ENCODE measurements around the gene ICA1.
"Not testable (repeated sequence)": the region's sequence is repeated elsewhere in the genome, so short reads cannot be mapped to it uniquely, and the experiment has no call there.

ICA1 gene

DNA sequence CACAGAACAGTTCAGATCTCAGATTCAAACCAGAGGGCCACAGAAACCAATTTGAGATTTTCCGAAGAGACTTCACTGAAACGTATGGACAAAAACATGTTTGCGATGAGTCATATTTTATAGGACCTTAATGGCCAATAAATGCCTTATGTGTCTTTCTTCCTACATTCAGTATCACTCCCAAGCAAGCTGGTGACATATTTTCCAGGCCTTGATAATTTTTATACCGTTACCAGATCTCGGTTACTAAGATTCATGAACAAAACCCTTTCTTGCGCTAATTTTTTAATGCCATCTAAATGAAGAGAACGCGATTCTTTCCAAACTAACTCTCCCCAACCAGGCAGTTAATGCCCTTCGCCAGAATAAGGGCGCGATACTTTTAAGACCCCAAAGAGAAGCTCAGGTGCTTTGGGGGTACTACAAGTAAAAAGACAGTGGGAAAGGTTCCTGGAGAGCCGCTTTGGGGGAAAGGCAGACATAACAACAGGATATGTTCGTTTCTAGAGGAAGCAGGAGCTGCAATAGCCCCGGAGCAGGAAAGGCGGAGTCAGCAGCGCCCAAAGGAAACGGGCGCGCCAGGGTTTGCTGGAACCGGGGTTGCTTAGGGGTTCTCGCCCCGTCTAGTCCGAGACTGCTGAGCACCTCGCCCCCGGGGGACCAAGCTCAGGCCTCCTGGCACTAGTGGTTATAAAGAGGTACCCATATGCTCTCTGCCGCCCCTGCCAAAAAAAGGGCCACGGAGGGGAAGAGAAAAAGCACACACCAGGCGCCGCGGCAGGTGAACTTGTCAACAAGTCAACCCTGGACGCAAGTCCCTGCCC is 884 bp downstream of the ICA1 start:
- DNase-seq = peak; percentile 2 to 25

DNA sequence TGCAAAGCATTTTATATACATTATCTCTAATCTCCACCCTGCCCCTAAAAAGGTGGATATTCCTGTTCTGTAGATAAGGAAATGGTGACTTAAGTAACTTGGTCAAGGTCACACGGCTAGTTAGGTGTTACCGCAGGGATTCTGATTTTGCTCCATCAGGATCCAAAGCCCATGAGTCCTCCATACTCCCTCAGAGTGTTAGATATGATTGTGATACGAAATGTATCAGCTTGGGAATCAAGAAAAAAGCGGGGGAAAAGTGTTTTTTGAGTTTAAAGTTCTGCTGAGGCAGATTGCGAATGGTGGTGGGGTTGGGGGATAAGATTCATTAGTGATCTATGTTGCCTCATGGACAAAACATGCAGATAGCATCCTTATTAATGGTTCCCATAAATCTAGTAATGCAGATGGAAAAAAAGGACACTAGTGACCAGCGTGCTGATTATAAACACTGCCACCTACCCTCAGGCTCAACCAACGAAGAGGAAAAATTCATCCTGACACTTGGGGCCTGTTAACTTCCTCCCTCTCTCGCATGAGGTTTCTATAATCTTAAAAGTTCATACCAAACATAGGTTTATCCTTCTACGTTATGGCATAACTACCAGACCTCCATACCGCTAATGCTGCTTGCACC is 2.3 kb downstream of the ICA1 start:
- no peak for DNase-seq

DNA sequence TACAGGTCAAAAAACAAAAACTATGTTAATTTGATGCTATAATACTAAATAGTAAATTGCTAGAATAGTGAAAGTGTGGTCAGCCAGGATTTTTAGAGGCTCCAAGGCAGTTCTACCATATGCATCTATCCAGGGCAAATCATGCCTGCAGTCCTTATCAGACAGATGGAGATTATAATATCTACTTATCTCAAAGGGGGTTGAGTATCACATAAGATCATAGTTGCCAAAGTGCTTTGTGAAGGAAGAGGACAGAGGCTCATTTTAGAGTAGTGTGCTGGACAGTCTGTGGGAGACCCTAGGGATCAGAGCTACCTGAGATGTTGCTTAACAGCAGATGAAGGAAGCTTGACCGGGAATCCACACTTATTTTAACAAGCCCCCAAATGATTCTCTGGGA is 3.2 kb downstream of the ICA1 start:
- DNase-seq = no peak

DNA sequence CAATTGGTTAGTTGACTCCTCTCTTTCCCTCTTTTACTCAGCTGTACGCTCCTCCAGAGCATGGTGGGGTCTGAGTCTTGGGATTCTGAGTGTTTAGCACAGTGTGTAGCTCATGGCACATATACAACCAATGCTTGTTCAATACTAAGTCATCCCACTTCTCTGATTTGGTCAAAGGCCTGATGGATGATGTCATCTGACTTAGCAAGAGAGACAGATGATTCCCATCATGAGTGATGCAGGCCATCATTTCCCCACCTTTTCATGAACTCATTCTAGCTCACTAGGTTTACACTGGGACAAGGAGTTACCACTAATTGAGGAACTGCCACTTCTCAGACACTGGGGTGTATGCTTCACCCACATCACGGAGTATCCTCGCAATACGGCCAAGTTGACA is 3.8 kb downstream of the ICA1 start:
- DNase-seq = no peak

DNA sequence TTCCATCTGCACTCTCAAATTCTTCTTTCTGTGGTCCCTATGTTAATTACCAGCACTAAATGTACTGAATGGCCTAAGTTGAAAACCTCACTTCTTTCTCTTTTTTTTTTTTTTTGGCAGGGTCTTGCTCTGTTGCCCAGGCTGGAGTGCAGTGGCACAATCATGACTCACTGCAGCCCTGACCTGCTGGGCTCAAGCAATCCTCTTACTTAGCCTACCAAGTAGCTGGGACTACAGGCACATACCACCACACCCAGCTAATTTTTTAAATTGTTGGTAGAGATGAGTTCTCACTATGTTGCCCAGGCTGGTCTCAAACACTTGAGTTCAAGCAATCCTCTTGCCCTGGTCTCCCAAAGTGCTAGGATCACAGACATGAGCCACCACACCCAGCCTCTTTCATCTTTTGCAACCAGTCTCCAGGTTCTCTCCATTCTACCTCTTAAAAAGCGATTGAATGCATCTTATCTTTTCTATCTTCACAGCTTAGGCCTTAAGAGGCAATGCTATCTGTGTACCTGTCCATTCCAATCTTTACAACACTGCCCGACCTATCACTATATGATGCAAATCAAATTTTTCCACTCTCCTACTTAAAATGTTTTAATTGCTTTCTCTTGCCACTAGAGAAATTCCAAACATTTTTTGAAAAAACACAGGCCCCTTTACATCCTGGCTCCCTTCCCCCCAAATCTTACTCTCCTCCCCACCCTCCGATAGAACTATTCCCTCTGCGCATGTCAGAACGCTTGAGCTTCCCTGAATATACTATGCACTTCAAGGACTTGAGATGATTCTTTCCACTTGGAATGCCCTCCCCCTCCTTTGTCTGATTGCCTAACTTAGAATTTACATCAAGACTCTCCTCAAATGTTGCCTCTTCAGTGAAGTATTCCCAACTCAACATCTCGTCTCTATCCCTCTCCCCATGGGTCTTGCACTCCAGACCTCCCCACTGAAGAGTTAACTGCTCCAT is 6.0 kb downstream of the ICA1 start:
- DNase-seq = no peak

DNA sequence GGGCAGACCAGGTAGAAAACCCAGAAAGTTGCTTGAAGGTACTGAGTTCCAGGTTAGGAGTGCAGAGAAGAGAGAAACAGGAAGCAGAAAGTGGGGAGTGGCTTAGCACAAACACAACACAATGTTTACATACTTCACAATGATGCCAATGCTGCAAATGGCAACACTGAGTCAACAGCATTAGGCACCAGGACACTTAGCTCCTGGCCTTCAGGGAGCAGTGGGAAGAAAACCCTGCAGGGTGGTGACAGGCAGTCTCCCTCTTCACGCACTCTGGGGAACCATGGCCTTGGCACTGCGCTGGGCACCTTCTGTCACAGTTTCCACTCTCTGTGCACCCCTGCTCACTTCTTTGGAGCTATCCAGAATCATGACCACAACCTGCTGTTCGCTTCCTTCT is 7.3 kb downstream of the ICA1 start:
- DNase-seq = no peak

DNA sequence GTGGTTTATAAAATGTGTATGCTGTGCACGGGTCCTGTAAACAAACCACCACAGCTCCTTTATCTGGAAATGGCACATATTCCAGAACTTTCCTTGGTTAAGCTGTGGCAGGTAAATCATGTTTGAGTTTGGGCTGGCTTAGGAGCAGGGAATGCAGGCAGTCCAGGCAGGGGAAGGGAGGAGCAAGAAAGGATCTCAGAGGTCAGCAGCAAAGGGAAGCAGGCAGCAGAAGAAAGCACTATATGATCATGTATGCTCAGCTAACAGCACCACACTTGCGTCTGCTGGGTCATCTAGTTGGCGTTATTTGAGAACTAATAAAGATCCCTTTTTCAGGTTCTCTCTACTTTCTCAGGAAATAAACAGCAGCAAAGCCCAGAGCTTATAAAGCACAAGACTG is 7.8 kb downstream of the ICA1 start:
- no peak for DNase-seq

DNA sequence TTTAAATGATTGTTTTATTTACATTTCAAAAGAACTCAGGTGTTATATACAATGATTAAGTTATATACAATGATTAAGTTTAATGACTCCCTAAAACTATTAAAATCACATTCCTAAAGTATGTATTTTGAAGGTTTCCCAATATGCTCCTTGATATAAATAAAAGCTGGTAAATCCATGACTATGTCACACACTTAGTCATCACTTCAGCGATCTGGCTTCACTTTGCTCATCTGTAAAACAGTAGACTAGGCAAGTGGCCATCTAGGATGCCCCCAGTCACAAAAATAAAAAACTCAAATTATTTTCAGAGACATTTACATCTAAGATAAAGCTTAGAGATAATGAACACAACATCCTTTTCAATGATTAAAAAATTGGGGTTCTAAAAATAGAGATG is 10.8 kb downstream of the ICA1 start:
- DNase-seq = no peak

DNA sequence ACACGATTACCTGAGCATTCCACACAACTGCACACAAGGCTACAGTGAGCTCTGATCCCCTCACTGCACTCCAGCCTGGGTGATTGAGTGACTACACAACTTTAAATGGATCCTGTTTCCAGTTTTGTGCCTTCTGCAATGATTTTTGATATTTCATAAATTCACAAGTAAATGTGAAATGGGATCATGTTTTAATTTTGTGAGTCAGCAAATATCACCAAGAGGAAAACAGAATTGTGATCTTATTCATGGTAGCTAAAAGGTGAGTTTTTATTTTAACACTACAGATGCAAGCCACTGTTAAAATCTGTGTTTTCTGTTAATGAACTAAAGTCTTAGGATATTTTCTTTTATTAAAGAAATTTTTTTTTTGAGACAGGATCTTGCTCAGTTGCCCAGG is 11.4 kb downstream of the ICA1 start:
- DNase-seq = no peak

DNA sequence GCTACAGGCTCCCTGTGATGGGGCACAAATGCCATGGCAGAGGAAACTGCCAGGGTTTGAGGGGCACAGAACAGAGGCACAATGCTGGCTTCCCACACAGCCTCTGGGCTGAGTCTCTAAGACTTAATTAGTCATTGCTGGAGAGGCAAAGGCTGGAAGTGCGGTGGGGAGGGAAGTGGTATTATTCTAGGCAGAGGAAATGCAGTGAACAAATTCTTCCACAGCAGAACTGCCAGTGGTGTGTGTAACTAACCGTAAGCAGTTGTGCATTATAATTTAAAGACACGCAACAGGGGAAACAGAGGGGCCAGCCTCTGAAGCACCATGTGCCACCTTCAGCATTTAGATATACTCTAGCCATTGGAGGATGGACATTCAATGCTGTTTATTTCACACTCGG is 12.8 kb downstream of the ICA1 start:
- DNase-seq = no peak

DNA sequence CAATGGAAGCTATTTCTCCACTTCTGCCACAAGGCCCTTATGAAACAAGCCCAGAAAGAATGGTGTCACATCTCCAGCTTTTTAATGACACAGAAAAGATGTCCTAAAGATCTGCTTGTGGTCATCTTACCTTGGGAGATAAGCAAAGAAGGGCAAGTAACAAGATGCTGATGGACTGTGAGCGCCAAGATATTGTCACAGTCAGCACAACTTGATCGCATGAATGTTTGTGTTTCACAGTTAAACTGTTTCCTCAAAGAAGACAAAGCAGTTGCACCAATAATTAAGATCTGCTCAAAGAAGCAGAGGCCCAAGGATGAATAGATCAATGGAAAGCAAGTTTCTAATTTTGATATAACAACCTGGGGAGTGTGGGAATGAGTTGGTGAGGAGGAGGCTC is 15.9 kb downstream of the ICA1 start:
- DNase-seq = no peak

DNA sequence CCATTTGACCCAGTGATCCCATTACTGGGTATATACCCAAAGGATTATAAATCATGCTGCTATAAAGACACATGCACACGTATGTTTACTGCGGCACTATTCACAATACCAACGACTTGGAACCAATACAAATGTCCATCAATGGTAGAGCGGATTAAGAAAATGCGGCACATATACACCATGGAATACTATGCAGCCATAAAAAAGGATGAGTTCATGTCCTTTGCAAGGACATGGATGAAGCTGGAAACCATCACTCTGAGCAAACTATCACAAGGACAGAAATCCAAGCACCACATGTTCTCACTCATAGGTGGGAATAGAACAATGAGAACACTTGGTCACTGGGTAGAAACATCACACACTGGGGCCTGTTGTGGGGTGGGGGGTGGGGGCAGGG is 16.9 kb downstream of the ICA1 start:
- not testable (repeated sequence) for DNase-seq

DNA sequence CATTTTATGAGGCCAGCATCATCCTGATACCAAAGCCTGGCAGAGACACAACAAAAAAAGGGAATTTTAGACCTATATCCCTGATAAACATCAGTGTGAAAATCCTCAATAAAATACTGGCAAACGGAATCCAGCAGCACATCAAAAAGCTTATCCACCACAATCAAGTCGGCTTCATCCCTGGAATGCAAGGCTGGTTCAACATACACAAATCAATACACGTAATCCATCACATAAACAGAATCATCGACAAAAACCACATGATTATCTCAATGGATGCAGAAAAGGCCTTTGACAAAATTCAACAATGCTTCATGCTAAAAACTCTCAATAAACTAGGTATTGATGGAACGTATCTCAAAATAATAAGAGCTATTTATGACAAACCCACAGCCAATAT is 18.9 kb downstream of the ICA1 start:
- DNase-seq = not testable (repeated sequence)

DNA sequence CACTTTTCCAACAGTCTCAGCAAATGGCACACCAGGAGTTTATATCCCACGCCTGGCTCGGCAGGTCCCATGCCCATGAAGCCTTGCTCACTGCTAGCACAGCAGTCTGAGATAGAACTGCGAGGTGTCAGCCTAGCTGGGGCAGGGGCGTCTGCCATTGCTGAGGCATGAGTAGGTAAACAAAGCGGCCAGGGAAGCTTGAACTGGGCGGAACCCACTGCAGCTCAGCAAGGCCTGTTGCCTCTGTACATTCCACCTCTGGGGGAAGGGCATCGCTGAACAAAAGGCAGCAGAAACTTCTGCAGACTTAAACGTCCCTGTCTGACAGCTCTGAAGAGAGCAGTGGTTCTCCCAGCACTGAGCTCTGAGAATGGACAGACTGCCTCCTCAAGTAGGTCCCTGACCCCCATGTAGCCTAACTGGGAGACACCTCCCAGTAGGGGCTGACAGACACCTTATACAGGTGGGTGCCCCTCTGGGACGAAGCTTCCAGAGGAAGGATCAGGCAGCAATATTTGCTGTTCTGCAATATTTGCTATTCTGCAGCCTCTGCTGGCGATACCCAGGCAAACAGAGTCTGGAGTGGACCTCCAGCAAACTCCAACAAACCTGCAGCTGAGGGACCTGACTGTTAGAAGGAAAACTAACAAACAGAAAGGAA is 22.1 kb downstream of the ICA1 start:
- not testable (repeated sequence) for DNase-seq

DNA sequence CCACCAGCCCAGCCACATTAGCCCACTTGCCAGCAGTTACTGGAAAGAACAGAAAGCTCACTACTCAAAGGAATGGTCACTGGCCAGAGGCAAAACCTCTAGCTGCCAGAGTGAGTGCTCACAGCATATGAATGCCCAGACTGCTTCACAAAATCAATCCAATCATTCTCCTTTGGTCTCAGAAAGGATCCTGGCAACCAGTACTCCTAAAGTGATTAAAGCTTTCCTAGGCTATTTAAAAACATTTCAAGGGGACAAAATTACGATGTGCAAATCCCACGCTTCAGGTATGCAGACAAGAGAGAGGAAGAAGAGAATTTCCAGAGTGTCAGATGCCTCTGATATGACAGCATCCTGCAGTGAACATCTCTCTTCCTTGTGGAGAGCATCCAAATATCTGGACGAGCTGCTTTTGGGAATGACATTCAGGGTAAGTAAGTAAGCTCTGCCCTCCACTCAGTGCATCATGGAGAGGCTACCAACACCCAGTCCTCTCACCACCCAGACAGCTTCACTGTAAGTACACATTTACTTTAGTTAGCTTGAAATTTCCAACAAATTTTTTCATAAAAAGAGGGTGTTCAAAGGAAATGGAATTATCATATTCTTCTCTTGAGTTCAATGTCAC is 25.1 kb downstream of the ICA1 start:
- peak in 1 of 2 donors; percentile 28 for DNase-seq

DNA sequence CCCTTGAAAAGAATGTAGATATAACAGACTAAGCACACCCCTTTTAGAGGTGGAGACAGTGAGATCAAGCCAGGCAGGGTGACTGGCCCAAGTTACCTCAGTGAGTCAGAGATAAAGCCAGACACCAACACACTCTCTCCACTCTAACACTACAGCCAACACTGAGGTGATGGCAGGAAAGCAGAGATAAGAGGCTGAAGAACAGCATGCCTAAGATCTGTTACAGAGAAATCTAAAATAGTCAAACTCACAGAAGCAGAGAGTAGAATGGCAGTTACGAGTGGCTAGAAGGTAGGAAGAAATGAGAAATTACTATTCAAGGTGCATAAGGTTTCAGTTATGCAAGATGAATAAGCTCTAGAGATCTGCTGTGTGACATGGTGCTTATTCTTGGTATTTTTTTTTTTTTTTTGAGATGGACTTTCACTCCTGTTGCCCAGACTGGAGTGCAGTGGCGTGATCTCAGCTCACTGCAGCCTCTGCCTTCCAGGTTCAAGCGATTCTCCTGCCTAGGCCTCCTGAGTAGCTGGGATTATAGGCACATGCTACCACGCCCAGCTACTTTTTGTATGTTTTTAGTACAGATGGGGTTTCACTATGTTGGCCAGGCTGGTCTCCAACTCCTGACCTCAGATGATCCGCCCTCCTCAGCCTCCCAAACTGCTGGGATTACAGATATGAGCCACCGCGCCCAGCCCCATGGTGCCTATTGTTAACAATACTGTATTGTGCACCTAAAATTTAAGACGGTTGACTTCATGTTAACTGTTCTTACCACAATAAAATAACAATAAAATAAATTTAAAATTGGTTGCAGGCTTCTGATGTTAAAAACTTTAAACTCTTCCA is 28.7 kb downstream of the ICA1 start:
- DNase-seq = no peak

DNA sequence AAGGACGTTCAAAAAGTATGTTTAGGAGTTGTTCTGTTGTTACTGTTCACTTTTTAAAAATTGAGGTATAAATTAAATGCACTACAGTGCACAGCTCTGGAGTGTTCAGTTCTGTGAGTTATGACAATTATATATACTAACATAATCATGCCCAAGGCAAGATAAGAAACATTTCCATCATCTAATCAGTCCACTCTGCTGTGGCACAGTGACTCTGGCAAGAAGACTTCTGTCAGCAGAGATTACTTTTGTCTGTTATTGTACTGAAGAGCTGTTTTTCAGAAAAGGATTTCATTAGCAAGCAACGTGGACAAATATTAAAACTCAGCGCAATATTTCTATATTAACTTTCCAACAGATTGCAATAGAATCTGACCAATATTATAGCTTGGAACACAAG is 32.0 kb downstream of the ICA1 start:
- DNase-seq = no peak

DNA sequence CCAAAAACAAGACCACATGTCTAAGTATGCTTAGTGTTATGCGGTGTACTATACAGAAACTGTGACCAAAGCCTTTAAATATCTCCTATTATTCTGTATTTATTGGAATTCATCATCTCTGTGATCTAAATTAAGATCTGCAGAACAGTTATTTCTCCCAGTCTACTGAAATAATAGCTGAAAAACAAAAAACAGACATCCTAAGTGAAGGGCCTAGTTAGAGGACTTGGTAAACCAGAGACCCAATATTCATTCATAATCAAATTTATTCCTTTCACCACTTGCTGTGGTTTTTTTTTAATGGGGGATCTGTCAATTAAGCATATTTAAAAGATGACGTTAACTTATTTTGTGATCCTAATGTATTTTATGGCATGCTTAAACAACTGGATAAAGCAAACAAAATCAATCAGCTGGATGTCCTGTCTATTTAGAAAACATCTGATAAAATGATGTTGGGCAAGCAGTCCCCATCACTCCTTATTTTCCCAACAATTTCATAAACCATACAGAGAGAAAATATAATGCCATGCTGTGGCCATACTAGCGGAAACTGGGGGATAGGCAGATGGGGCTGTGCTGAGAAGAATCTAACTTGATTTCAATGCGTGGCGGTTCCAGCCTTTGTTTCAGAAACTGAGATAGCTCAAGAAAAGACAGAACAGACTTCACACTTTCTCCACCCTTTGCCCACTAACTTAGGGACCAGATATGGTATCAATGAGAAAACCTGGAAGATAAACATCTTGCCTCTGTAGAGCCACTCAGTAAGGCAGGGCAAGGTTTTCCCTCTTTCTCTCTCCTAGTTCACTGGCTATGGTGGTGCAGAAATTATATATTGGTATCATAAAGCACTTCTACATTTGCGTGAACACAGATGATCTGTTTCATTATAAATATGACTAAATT is 32.9 kb downstream of the ICA1 start:
- no peak for DNase-seq

DNA sequence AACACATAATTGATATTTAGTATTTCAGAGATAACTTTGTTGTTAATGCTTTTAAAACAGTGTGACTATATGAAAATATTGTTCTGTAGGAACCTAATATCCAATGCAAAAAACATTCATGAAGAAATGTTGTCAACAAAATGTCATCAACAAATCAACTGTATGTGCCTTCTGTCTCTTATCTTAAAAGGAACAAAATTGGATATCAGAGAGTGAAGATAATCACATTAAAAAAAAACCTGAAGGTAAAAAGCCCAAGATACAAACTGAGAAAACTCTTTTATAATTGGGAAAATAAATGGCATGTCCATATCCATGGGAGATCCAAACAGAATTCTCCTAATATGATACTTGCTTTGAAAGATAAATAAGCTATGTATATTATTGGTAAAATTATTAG is 33.9 kb downstream of the ICA1 start:
- no peak for DNase-seq

DNA sequence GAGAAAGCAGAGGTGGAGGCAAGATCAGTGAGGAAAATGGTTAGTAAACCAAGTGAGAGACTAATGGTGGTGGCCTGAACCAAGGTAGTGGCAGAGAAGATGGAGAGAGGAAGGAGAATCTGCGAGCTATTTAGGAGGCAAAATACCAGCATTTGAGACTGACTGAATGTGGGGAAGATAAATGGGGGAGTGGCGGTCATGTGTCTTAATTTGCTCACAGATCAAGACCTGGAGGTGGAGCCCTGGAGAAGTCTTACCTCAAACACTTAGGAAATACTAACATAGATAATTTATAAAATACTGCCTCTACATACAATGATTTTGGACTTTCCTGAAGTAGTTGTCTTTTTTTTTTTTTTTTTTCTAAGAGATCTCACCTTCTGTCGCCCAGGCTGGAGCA is 34.7 kb downstream of the ICA1 start:
- DNase-seq = no peak
